GM19467 (cell line): Measurements from ENCODE around the gene PRDM5.
A peak's percentile ranks its signal among the peaks of the same experiment; 100 is the strongest.
"Not testable (repeated sequence)": the region's sequence is repeated elsewhere in the genome, so short reads cannot be mapped to it uniquely, and the experiment has no call there.

Experiments
- ATAC-seq: cut with Tn5 transposase; IDR thresholded peaks from one replicate; pipeline ENCODE4 v1.9.1; 2021; ENCODE audit warnings: mild to moderate bottlenecking, moderate library complexity; ENCODE audit not compliant: unreplicated experiment

PRDM5 gene

GRCh38 chr4:120761070-120761469 is 161.5 kb downstream of the PRDM5 start:
- ATAC-seq: no peak

DNA sequence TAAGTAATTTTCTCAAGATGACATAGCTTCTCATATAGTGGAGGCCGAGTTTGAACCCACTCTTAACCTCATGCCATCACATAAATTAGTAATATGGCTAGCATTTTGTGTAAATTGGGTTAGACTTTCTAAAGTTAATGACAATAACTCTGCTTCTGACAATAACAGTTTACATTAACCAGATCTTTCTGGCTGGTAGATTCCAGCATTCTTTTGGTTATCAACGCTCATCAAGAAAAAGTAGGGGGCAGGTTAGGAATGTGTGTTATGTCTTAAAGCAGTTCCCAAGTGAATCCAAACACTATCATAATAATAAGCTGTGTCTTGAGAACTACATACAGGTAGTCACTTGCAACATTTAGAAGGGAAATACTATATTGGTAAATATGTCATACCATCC is 162.5 kb downstream of the PRDM5 start:
- no peak for ATAC-seq

GRCh38 chr4:120755864-120756263 is 166.7 kb downstream of the PRDM5 start:
- no peak for ATAC-seq

DNA sequence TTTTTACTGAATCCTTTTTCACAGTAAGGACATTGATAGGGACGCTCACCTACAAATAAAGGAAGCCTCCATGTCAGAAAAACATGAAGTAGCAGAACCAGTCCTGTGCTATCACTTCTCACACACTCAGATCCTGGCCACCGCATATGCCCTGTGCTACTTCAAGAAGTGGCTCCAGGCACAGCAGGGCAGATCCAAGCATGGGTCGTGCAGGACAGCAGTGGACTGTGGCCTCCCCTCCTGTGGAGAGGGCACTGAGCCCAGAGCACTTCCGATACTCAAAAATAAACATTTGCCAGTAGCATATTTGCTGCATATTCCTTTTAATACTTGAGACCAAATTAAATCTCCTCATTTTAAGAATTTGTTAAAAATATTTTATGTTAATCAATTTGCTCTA is 167.9 kb downstream of the PRDM5 start:
- ATAC-seq: no peak

GRCh38 chr4:120753854-120754253 is 168.7 kb downstream of the PRDM5 start:
- no peak for ATAC-seq

DNA sequence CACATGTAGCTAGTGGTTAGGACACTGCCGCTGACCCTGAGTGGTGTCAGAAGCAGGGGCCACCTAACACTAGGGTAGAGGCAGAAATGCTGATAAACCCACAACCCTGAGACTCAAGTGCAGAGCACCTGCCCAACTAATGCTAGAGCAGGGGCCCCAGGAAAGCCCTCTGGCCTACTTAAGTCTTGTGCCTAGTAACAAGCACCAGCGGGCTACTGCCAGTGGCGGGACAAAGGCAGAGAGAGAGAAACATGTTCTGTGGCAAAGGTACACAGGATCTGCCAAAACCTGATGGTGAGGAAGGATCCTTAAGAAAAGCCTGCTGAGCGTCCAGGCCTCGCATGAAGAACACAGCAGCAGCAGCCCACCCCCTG is 172.4 kb downstream of the PRDM5 start:
- no peak for ATAC-seq

DNA sequence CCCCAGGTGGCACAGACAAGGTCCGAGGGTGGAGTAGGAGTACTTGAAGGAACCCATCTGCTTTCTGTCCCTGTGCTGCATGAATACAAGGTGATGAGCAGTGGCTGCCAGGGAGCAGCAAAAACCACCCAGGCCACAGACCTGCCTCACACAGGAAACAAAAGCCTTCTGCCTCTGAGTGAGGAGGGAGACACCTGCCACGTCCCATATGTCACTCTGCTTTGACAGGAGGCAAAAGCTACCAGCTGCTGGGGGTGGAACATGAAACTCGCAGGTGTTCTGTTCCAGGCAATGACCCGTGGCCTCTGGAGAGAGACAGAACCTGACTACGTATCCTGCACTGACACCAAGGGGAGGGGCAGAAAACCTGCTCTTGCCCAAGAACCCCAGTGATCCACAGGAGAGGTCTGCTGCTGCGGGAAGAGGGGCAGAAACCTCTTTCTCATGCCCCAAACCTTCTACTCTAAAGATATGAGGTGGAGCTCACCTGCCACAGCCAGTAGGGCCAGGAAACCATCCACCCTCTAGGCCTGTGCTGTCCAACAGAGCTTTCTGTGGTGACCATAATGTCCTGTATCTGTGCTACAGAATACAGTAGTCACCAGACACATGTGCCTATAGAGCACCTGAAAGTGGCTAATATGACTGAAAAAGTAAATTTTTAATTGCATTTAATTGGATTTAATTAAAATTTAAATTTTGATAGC is 172.9 kb downstream of the PRDM5 start:
- peak; percentile 99 for ATAC-seq

DNA sequence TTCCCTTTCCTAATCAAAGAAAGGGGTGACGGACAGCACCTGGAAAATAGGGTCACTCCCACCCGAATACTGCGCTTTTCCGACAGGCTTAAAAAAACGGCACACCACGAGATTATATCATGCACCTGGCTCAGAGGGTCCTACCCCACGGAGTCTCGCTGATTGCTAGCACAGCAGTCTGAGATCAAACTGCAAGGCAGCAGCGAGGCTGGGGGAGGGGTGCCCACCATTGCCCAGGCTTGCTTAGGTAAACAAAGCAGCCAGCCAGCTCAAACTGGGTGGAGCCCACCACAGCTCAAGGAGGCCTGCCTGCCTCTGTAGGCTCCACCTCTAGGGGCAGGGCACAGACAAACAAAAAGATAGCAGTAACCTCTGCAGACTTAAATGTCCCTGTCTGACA is 180.9 kb downstream of the PRDM5 start:
- ATAC-seq: not testable (repeated sequence)

DNA sequence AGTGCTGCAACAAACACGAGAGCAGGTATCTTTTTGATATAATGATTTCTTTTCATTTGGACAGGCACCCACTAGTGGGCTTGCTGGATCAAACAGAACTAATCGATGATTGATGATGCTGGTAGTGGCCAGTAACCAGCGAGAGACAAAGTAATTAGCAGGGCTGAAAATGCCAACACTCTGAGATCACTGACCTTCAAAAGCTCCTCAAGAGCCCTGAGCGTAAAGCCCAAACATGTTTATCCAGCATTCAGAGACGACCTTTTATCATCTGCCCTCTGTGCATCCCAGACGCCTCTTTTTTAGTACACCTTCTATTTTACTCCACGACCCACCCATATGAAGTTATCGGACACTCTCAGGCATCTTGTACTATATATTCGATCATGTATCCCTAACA is 186.2 kb downstream of the PRDM5 start:
- no peak for ATAC-seq

DNA sequence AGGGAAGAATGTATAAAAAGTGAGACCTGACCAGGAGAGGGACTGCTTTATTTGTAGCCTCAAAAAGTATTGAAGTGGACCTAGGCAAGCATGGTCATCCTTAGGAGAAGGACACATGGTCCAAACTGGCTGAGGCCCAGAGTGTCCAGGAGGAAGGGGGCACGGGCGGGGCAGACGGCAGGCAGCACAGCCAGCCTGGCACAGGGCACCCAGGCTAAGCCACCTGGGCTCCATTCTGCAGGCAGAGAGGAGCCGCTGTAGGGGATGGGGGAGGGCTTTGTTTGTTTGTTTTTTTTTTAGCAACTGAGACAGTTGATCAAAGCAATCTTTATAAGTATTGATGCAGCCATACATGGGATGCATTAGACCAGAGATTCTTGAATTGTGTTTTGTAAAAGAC is 188.6 kb downstream of the PRDM5 start:
- no peak for ATAC-seq

GRCh38 chr4:120733054-120733453 is 189.5 kb downstream of the PRDM5 start:
- no peak for ATAC-seq

DNA sequence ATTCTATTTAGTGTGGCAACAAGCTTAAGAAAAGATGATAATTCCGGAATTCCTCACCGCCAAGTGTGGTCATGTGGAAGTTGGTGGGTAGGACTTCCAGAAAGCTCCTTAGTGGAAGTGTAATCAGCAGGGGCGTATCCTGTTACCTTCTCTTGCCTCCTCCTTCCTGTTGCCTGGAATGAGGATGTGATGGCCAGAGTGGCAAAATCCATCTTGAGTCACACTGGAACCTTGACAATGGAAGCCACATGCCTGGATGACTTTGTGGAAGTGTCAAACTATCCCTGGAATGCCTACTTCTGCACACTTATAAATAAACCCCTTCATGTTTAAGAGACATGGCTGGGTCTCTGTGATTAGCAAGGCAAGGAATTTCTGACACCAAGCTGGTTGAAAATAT is 191.0 kb downstream of the PRDM5 start:
- no peak for ATAC-seq

GRCh38 chr4:120730777-120731320 is 191.7 kb downstream of the PRDM5 start:
- ATAC-seq: no peak

- ATAC-seq: no peak
Observed at GRCh38 chr4:120728892-120729675, 193.4 kb downstream of the PRDM5 start.

DNA sequence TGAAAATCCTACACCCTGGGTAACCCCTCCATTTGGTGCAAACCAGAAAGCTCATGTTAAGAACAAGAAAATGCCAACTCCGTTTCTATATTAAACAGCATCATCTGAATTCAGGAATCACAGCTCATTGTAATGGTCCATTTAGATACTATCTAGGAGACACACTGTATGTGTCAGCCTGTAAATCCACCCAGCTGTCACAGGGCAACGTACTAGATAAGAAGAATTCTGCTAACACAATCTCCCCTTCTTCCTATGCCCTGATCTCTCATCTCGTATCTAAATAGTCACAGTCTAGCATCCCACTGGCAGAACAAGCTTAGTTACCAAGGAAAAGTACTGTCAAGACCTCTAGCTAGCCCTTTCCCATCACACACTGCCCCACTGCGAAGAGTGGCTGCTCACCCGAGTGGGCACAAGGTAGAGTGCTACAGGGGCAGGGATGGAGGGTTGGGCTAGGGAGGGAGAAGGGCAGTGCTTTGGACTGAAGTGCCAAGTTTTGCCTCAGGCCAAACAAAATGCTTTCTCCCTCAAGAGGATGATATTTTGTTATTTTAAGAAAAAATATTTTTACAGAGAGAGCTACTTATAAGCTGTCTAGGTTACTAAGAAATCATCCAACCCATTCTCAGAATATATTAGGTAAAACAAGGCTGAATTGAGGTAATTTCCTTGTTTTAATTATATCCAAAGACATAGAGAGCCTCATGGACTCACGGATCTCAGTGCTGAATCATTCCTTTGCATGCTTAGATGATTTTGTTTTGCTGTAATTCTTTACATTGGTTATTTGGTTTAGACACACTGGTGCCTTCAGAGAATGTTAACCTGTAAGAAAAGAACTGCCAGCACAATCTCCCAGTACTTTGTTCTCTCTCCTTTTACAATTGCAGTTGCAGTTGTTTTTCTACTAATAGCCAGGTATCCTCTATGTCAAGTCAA is 196.6 kb downstream of the PRDM5 start:
- ATAC-seq: no peak

- ATAC-seq: no peak
Observed at GRCh38 chr4:120724656-120725055, 197.9 kb downstream of the PRDM5 start.

DNA sequence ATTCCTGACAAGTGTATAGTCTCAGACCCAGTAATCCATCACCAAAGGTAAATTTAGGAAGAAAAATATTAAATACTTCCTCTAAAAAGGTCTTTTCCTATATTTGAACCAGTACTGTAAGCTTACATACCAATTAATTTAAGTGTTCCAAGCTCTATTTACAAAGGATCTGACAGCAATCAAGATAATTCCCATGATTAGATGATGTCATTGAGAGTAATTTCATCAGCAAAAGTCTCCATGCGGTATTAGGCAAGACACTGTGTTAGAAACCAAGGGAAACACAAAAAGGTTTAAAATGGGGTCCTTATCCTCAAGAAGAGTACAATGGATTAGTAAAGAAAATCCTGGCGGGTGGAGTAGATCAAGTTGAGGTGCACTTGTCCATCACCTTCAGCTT is 198.5 kb downstream of the PRDM5 start:
- no peak for ATAC-seq

GRCh38 chr4:120723105-120723504 is 199.4 kb downstream of the PRDM5 start:
- no peak for ATAC-seq

- ATAC-seq: no peak
Observed at GRCh38 chr4:120722655-120723054, 199.9 kb downstream of the PRDM5 start.

GRCh38 chr4:120720354-120720934 is 202.1 kb downstream of the PRDM5 start:
- ATAC-seq: no peak
